ENCODE data around the gene ZFPM1.
A peak's percentile ranks its signal among the peaks of the same experiment; 100 is the strongest.

Gene ZFPM1

GRCh38 chr16:88417684-88418476 is 35.2 kb upstream of the ZFPM1 start:
- DNase-seq (ENCODE audit: low spot score) = no peak

- no peak for DNase-seq (ENCODE audit: low spot score)
Observed at GRCh38 chr16:88418869-88419268, 34.2 kb upstream of the ZFPM1 start.

GRCh38 chr16:88419790-88420189 is 33.3 kb upstream of the ZFPM1 start:
- DNase-seq (ENCODE audit: low spot score) = no peak

- no peak for DNase-seq (ENCODE audit: low spot score)
Observed at GRCh38 chr16:88420496-88420895, 32.6 kb upstream of the ZFPM1 start.

GRCh38 chr16:88421301-88421700 is 31.8 kb upstream of the ZFPM1 start:
- no peak for DNase-seq (ENCODE audit: low spot score)

- DNase-seq (ENCODE audit: low spot score) = no peak
Observed at GRCh38 chr16:88421871-88422433, 31.1 kb upstream of the ZFPM1 start.

- no peak for DNase-seq (ENCODE audit: low spot score)
Observed at GRCh38 chr16:88422733-88423447, 30.2 kb upstream of the ZFPM1 start.

- DNase-seq (ENCODE audit: low spot score) = no peak
Observed at GRCh38 chr16:88423448-88423850, 29.6 kb upstream of the ZFPM1 start.

- DNase-seq (ENCODE audit: low spot score) = peak; percentile 75
Observed at GRCh38 chr16:88424587-88425235, 28.4 kb upstream of the ZFPM1 start.

GRCh38 chr16:88426018-88426417 is 27.1 kb upstream of the ZFPM1 start:
- DNase-seq (ENCODE audit: low spot score) = no peak

- no peak for DNase-seq (ENCODE audit: low spot score)
Observed at GRCh38 chr16:88427376-88427775, 25.7 kb upstream of the ZFPM1 start.

GRCh38 chr16:88428156-88428555 is 24.9 kb upstream of the ZFPM1 start:
- DNase-seq (ENCODE audit: low spot score) = no peak

- DNase-seq (ENCODE audit: low spot score) = no peak
Observed at GRCh38 chr16:88428616-88429386, 24.3 kb upstream of the ZFPM1 start.

- no peak for DNase-seq (ENCODE audit: low spot score)
Observed at GRCh38 chr16:88429387-88430184, 23.5 kb upstream of the ZFPM1 start.

- no peak for DNase-seq (ENCODE audit: low spot score)
Observed at GRCh38 chr16:88430185-88430523, 22.9 kb upstream of the ZFPM1 start.

- DNase-seq (ENCODE audit: low spot score) = peak; percentile 51
Observed at GRCh38 chr16:88430524-88431446, 22.3 kb upstream of the ZFPM1 start.

GRCh38 chr16:88431651-88432050 is 21.4 kb upstream of the ZFPM1 start:
- DNase-seq (ENCODE audit: low spot score) = no peak

- DNase-seq (ENCODE audit: low spot score) = no peak
Observed at GRCh38 chr16:88432174-88432573, 20.9 kb upstream of the ZFPM1 start.

GRCh38 chr16:88432753-88433152 is 20.3 kb upstream of the ZFPM1 start:
- no peak for DNase-seq (ENCODE audit: low spot score)
